ENCODE results near the gene PSMB5.

DNA sequence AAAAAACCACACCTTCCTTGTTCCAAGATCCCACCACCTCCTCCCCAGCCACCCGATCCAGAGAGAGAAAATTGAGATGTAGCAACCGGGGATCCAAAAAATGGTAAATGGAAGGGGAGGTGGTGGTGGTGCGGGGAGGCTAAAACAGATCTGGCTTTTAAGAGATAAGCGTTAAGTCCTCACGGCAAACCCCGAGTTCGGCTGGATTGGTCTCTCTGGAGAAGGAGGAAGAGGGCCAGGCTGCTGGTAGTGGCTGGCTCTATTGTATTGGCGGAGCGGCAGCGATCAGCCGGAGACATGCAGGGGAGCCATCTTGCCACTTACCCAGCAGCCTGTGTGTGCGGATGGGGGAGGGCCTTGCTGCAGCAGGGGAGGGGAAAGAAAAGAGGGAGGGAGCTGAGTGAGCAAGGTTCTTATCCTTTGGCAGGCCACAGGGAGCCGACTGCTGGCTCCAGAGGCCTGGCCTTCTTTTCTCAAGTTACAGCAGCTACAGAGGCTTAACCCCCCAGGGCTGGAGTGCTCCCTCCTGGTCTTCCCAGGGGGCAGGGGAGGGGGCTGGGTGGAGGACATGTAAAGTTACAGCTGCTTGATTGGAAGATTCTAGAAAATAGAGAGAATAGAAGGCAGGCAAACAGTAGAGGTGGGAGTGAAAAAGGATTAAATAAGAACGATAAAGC lies 36.7 kb upstream of the PSMB5 start:
- TF ChIP-seq CTCF (IDR thresholded peaks at IDR 0.05; ENCODE audit: poor library complexity) (no peak), EZH2 (IDR thresholded peaks at IDR 0.05; ENCODE audit: borderline replicate concordance) (no peak), EZH2phosphoT487 (IDR thresholded peaks at IDR 0.05; ENCODE audit: low read depth, severe bottlenecking, unreplicated experiment) (no peak)

Data from hepatocyte (in vitro differentiated cells).